HepG2 (cell line): ENCODE data around the gene CALY. TPM values are rescaled to one million over a fixed set of nuclear protein-coding genes. Genes with fewer than 3 reads are reported as not detected.

Experiments
- ATAC-seq: fragments of 200-7000 bp; cut with Tn5 transposase; 3 replicates; pipeline ENCODE4 v1.9.1; 2020; ENCODE audit warnings: mild to moderate bottlenecking, moderate library complexity
- BruUV-seq: library from RNA; stranded (reverse); fragments of 400-500 nt; replicated peaks from 2 replicates; lab custom pipeline; 2021; lab: Mats Ljungman, UMichigan
- CTCF ChIA-PET: fragments of 300-600 bp; formaldehyde crosslinking; extraction: SDS; loops from one replicate; lab custom pipeline; 2021; ENCODE audit warnings: low total read pairs, inconsistent platforms, low intra/inter-chr PET ratio; lab: Yijun Ruan, JAX
- POLR2A ChIA-PET: fragments of 350-600 bp; sonication (Branson Sonifier 250); formaldehyde crosslinking; loops from one replicate; lab custom pipeline; 2020; ENCODE audit warnings: antibody characterized with exemption, inconsistent platforms; lab: Yijun Ruan, JAX
- DNase-seq: peaks from one replicate; pipeline ENCODE4 v3.0.0-alpha.2; 2015; ENCODE audit warnings: low spot score
- FAIRE-seq: peaks from 3 replicates; lab custom pipeline; 2011; peaks lifted over from hg19 to GRCh38; lab: Jason Lieb, UNC
- H2AFZ ChIP-seq: one replicate; pipeline ENCODE4 v1.6.1; 2011; ENCODE audit warnings: low read length, inconsistent platforms
- H3K27ac ChIP-seq: fragments of 300-600 bp; 3 replicates; pipeline ENCODE4 v1.8.0; 2011; ENCODE audit warnings: mixed run types, mild to moderate bottlenecking, mixed read lengths, low read length, inconsistent platforms; ENCODE audit not compliant: insufficient read depth; ENCODE audit errors: extremely low read length
- H3K27me3 ChIP-seq, 2 experiments: fragments of 200-600 bp in 1 of 2; 2 replicates in 1 of 2; 3 replicates in 1 of 2; pipeline versions ENCODE4 v1.6.0 to v1.8.0; 2011; ENCODE audit warnings: low read length in 2 of 2, mild to moderate bottlenecking in 2 of 2, moderate library complexity in 2 of 2, inconsistent platforms in 1 of 2; ENCODE audit not compliant: insufficient read depth in 2 of 2, control insufficient read depth in 1 of 2
- H3K36me3 ChIP-seq, 2 experiments: fragments of 200-600 bp in 1 of 2; replicated peaks in 1 of 2; 2 replicates in 1 of 2; 3 replicates in 1 of 2; pipeline versions ENCODE4 v1.5.1 to v1.8.0; 2011; ENCODE audit warnings: low read length in 2 of 2, inconsistent platforms in 1 of 2; ENCODE audit not compliant: insufficient read depth in 2 of 2, control insufficient read depth in 1 of 2
- H3K4me1 ChIP-seq: 2 replicates; pipeline ENCODE4 v1.5.1; 2012; ENCODE audit warnings: low read length, inconsistent platforms; ENCODE audit not compliant: insufficient read depth
- H3K4me2 ChIP-seq: 2 replicates; pipeline ENCODE4 v1.6.0; 2011; ENCODE audit warnings: low read depth, low read length, inconsistent platforms
- H3K4me3 ChIP-seq, 3 experiments: fragments of 200-600 bp in 1 of 3; sonication (generic), shearing (Covaris generic) in 1 of 3; replicated peaks in 1 of 3; 2 replicates each; pipeline ENCODE4 v1.5.1; 2011 to 2016; ENCODE audit warnings: low read length in 3 of 3, inconsistent platforms in 2 of 3, low read depth in 2 of 3, mild to moderate bottlenecking in 2 of 3, control low read depth in 1 of 3, mixed read lengths in 1 of 3; ENCODE audit not compliant: insufficient read depth in 1 of 3
- H3K79me2 ChIP-seq: one replicate; pipeline ENCODE4 v1.6.1; 2011; ENCODE audit warnings: low read length, inconsistent platforms; ENCODE audit not compliant: insufficient read depth
- H3K9ac ChIP-seq: 2 replicates; pipeline ENCODE4 v1.6.0; 2011; ENCODE audit warnings: mild to moderate bottlenecking, low read depth, low read length, inconsistent platforms; ENCODE audit not compliant: insufficient read depth
- H3K9me3 ChIP-seq: 2 replicates; pipeline ENCODE4 v1.5.1; 2012; ENCODE audit warnings: mild to moderate bottlenecking, low read length
- H4K20me1 ChIP-seq: 2 replicates; pipeline ENCODE4 v1.6.0; 2011; ENCODE audit warnings: inconsistent platforms, mild to moderate bottlenecking, low read length, moderate library complexity; ENCODE audit not compliant: insufficient read depth
- CEBPZ ChIP-seq: IDR thresholded peaks from 2 replicates; pipeline ENCODE4 v1.6.1; 2012; ENCODE audit warnings: low read length, improper control_type of control experiment
- EED ChIP-seq: sonication (generic); formaldehyde crosslinking; IDR thresholded peaks from 2 replicates; pipeline ENCODE4 v1.5.0; 2020; ENCODE audit warnings: mild to moderate bottlenecking, missing genetic modification reagents
- ETS1 ChIP-seq: sonication (generic); formaldehyde crosslinking; IDR thresholded peaks from 2 replicates; pipeline ENCODE4 v1.4.0; 2020; ENCODE audit warnings: missing genetic modification reagents
- HNF1A ChIP-seq, 2 experiments: sonication (generic) in 1 of 2; formaldehyde crosslinking in 1 of 2; IDR thresholded peaks; 2 replicates each; pipeline versions ENCODE4 v1.4.0 to v1.6.1; 2016 to 2020; ENCODE audit warnings: borderline replicate concordance in 1 of 2, low read depth in 1 of 2, mild to moderate bottlenecking in 1 of 2, missing genetic modification reagents in 1 of 2
- RFX5 ChIP-seq: IDR thresholded peaks from 2 replicates; pipeline ENCODE4 v1.6.1; 2011; ENCODE audit warnings: low read depth, low read length, improper control_type of control experiment
- SMAD9 ChIP-seq: sonication (generic); formaldehyde crosslinking; IDR thresholded peaks from 2 replicates; pipeline ENCODE4 v1.5.1; 2020; ENCODE audit warnings: mild to moderate bottlenecking, missing genetic modification reagents
- SRSF4 ChIP-seq: fragments of 200-400 bp; formaldehyde crosslinking; IDR thresholded peaks from one replicate; pipeline ENCODE4 v1.6.1; 2018; ENCODE audit warnings: mild to moderate bottlenecking, low read depth, low read length, moderate library complexity; ENCODE audit not compliant: poor library complexity, severe bottlenecking
- ZBTB20 ChIP-seq: sonication (generic); formaldehyde crosslinking; IDR thresholded peaks from 2 replicates; pipeline ENCODE4 v1.8.1; 2023; ENCODE audit warnings: missing genetic modification reagents, low read depth, mild to moderate bottlenecking, borderline replicate concordance
- ZNF205 ChIP-seq: IDR thresholded peaks from 2 replicates; pipeline ENCODE4 v1.6.1; 2018; ENCODE audit warnings: missing biosample characterization, missing genetic modification reagents
- ZNF768 ChIP-seq: sonication (generic); formaldehyde crosslinking; IDR thresholded peaks from 2 replicates; pipeline ENCODE4 v1.4.0; 2020; ENCODE audit warnings: missing genetic modification reagents
- WGBS: methylation state at CpG from one replicate; pipeline ENCODE4 v1.1.6; 2017; ENCODE audit warnings: low lambda C conversion rate; 5-methylcytosine and 5-hydroxymethylcytosine counted together
- in situ Hi-C: cut with HindIII; loops from 2 replicates; pipeline ENCODE4 v1.10.0; 2017; ENCODE audit warnings: low pct_unique_long_range_greater_than_20kb; ENCODE audit not compliant: extremely low pct_ligation_motif_present
- intact Hi-C: fragments of 100-400 bp; cut with micrococcal nuclease; formaldehyde crosslinking; loops from one replicate; pipeline ENCODE4 v1.10.0; 2022; ENCODE audit not compliant: unreplicated experiment
- polyA plus RNA-seq, 8 experiments: library from polyadenylated mRNA; depleted of rRNA in 3 of 8; stranded (reverse) in 7 of 8; unstranded in 1 of 8; fragments of >200 nt; fragmentation: Illumina TruSeq in 4 of 8; extraction: Trizol in 4 of 8; gene quantifications; 2 replicates each; pipeline versions ENCODE4 v1.2.1 to v1.2.3, GENCODE V29; 2011 to 2016; ENCODE audit warnings: low read depth in 4 of 8, missing spikeins in 1 of 8, mixed read lengths in 1 of 8; ENCODE audit not compliant: insufficient read depth in 1 of 8
- total RNA-seq, 5 experiments: library from RNA; depleted of rRNA; stranded (reverse); fragments of >200 nt; fragmentation: Illumina TruSeq; extraction: Trizol; gene quantifications; 2 replicates each; pipeline ENCODE4 v1.2.3, GENCODE V29; 2016; ENCODE audit warnings: low read depth in 1 of 5
- TF ChIP-seq, protein P1 (sequence below): sonication (generic); formaldehyde crosslinking; IDR thresholded peaks from 2 replicates; pipeline ENCODE4 v1.5.0; 2020; ENCODE audit warnings: mild to moderate bottlenecking, low read depth, missing genetic modification reagents, borderline replicate concordance
- TF ChIP-seq, protein P2 (sequence below): IDR thresholded peaks from 2 replicates; pipeline ENCODE4 v1.6.1; 2016; ENCODE audit warnings: mild to moderate bottlenecking

Gene CALY
- total and polyA plus RNA-seq, 2 of the 13 experiments (the other 11 are each of a cell fraction or from before 2014, with no cell fraction given), result 0.08 TPM; not detected in 1

DNA sequence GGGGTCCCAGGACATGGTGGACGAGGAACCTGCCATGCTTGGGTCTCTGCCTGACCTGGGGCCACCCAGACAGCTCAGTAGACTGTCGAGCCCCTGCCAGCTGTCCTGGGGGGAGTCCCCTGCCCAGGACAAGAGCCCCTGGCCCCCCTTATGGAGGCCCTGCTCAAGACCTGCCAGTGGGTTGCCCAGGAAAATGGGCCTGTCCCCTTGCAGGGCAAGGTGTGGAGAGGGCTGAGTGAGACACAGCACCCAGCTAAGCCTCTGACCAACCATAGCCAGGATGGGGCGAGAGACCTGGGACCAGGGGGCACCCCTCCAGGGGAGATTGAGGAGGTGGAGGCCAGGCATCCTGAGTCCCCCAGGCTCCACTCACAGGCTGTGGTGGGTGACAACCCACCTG, 19.3 kb upstream of the CALY start (continued):
- no peak for TF ChIP-seq SRSF4
- TF ChIP-seq, all 625 proteins: peak for 1

DNA sequence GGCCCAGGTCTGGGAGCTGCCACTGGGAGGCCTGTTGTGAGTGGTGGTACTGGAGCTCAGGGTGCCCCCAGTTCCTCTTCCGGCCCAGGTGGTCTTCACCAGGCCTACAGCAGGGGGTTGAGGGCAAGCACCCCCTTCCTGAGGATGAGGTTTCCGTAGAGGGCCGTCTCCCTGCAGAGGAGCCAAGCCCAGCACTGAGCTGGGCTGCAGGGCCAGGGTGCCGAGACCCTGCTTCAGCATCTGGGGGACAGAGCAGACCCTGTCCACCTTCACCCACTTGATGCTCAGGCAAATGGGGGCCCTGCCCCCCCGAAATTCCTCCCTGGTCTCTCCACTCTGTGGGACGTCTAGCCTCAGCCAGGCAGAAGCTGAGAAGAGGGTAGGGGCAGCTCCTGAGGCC, 18.6 kb upstream of the CALY start:
- intact Hi-C loops, result no loop called here
- H3K36me3 ChIP-seq, result peaks cover 5 to 14% of the 10 kb centered on the region in 2 experiments; a peak in 3 of 5 replicates
- in situ Hi-C loops, result no loop called here
- no TSS peak for BruUV-seq
- FAIRE-seq (no peak), DNase-seq (no peak), ATAC-seq (no peak)
- H3K9me3 ChIP-seq, result no peaks in the 10 kb centered on the region
- peaks cover 13% of the 10 kb centered on the region; the same call in 1 of the 2 replicates for H4K20me1 ChIP-seq
- peaks cover 39% of the 10 kb centered on the region for H3K4me1 ChIP-seq
- ChIA-PET CTCF (no interaction called here), POLR2A (interaction anchor here (1.5 to 5.1 kb wide), 2 partner anchors 8 to 18 kb away, joined by 3 to 124 read pairs; partner anchors contain the start of genes ECHS1 and PRAP1)
- no peak overlapping the region for H3K4me3 ChIP-seq
- H3K27me3 ChIP-seq, result no peaks in the 10 kb centered on the region
- no peak overlapping the region for H3K27ac ChIP-seq
- no peak overlapping the region for H3K9ac ChIP-seq
- no peak overlapping the region for H3K4me2 ChIP-seq
- H3K79me2 ChIP-seq, result peaks cover 12% of the 10 kb centered on the region
- WGBS, result 100% methylated on average over 1 of the region's 6 CpGs
- H2AFZ ChIP-seq, result no peak overlapping the region
- TF ChIP-seq ZBTB20 (no peak), ETS1 (CRISPR knock-in tag) (no peak), CEBPZ (no peak), ZNF205 (CRISPR knock-in tag) (no peak), RFX5 (no peak), ZNF768 (CRISPR knock-in tag) (no peak), HNF1A (IDR thresholded peaks at IDR 0.05; ENCODE audit: low read depth) (no peak), HNF1A (CRISPR knock-in tag; IDR thresholded peaks at IDR 0.05; ENCODE audit: borderline replicate concordance) (no peak), SMAD9 (CRISPR knock-in tag) (no peak), EED (CRISPR knock-in tag) (no peak)
- TF ChIP-seq, protein P1, sequence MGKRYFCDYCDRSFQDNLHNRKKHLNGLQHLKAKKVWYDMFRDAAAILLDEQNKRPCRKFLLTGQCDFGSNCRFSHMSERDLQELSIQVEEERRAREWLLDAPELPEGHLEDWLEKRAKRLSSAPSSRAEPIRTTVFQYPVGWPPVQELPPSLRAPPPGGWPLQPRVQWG, result no peak
- TF ChIP-seq, protein P2, sequence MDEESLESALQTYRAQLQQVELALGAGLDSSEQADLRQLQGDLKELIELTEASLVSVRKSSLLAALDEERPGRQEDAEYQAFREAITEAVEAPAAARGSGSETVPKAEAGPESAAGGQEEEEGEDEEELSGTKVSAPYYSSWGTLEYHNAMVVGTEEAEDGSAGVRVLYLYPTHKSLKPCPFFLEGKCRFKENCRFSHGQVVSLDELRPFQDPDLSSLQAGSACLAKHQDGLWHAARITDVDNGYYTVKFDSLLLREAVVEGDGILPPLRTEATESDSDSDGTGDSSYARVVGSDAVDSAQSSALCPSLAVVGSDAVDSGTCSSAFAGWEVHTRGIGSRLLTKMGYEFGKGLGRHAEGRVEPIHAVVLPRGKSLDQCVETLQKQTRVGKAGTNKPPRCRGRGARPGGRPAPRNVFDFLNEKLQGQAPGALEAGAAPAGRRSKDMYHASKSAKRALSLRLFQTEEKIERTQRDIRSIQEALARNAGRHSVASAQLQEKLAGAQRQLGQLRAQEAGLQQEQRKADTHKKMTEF (CRISPR knock-in tag), result no peak
